ENCODE data around the gene ZNF783. TPM values are rescaled to one million over a fixed set of nuclear protein-coding genes. Genes with fewer than 3 reads are reported as not detected.

ZNF783 gene
- total and polyA plus RNA-seq, 3 donors from 2014 or later: 15.0 to 41.1 (median 30.5) TPM

DNA sequence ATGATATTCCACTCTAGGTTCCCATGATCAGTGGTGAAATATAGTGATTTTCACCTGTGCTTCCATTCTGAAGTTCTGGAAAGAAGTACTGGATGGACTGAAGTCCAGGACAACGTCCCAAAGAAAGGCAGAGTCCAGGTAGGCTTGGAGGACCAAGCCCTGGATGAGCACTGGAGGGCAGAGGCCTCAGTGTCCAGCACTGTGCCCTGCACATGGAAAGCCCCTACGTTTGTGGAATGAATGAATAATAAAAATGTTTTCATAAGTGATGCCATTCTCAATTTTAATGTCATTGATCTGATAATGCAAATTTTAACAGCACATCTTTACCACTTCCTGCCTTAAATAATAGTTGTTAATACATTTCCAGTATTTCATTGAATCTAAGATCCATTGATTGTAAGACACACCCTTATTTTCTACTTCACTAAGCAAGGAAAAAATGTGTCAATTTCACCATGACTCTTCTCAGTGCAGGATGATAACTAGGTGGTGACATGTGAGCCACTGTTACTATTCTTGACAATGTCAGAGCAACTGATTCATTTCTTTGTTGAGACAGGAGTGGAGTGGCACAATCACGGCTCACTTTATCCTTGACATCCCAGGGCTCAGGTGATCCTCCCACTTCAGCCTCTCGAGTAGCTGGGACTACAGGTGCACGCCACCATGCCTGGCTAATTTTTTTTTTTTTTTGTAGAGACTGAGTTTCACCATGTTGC lies 35.2 kb downstream of the ZNF783 start:
- Histone ChIP-seq H3K27me3 (no peaks in the 10 kb centered on the region), H3K36me3 (ENCODE audit: low read depth, missing control alignments) (no peaks in the 10 kb centered on the region), H3K4me1 (no peaks in the 10 kb centered on the region), H3K4me3 (no peak overlapping the region), H3K9me3 (no peaks in the 10 kb centered on the region), H3K27ac (no peak overlapping the region)
- no peak for DNase-seq
- WGBS, 2 donors: 80 to 85% methylated on average over 5 of the region's 5 CpGs
- no peak for TF ChIP-seq POLR2A (IDR thresholded peaks at IDR 0.05)
- TF ChIP-seq, protein P1, sequence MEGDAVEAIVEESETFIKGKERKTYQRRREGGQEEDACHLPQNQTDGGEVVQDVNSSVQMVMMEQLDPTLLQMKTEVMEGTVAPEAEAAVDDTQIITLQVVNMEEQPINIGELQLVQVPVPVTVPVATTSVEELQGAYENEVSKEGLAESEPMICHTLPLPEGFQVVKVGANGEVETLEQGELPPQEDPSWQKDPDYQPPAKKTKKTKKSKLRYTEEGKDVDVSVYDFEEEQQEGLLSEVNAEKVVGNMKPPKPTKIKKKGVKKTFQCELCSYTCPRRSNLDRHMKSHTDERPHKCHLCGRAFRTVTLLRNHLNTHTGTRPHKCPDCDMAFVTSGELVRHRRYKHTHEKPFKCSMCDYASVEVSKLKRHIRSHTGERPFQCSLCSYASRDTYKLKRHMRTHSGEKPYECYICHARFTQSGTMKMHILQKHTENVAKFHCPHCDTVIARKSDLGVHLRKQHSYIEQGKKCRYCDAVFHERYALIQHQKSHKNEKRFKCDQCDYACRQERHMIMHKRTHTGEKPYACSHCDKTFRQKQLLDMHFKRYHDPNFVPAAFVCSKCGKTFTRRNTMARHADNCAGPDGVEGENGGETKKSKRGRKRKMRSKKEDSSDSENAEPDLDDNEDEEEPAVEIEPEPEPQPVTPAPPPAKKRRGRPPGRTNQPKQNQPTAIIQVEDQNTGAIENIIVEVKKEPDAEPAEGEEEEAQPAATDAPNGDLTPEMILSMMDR (IDR thresholded peaks at IDR 0.05): no peak
- intact Hi-C loops (cut with DNase I; ENCODE audit: low total_unique reads): no loop called here

DNA sequence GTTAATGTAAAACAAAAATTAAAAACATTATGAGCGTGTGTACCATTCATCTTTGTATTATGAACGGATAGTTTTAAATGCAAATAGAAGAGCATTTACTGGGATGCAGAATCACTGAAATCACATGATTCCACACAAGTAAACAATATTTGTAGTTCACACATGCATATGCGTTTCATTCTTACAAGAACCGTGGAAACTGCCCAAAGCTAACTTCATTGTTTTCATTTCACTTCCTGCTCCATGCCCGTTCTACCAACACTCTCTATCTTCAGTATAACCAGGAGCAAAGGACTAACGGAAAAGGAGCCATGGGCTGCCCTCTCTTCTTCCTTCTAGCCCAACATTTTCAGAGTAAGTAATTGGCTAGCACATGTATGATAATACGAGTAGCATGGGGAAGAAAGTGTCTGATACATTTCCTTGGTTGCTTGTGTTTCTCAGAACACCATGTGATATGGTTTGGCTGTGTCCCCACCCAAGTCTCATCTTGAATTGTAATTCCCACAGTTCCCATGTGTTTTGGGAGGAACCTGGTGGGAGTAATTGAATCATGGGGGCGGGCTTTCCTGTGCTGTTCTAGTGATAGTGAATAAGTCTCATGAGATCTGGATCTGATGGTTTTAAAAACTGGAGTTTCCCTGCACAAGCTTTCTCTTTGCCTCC lies 38.8 kb downstream of the ZNF783 start:
- Histone ChIP-seq H3K9me3 (no peaks in the 10 kb centered on the region), H3K4me3 (no peak overlapping the region), H3K4me1 (no peaks in the 10 kb centered on the region), H3K27me3 (no peaks in the 10 kb centered on the region), H3K27ac (no peak overlapping the region), H3K36me3 (ENCODE audit: low read depth, missing control alignments) (no peaks in the 10 kb centered on the region)
- DNase-seq: no peak
- no peak for TF ChIP-seq POLR2A (IDR thresholded peaks at IDR 0.05)
- TF ChIP-seq, protein P1 (IDR thresholded peaks at IDR 0.05): no peak
- intact Hi-C loops (cut with DNase I; ENCODE audit: low total_unique reads): no loop called here
- WGBS, 2 donors: 80 to 82% methylated on average over 8 of the region's 8 CpGs

DNA sequence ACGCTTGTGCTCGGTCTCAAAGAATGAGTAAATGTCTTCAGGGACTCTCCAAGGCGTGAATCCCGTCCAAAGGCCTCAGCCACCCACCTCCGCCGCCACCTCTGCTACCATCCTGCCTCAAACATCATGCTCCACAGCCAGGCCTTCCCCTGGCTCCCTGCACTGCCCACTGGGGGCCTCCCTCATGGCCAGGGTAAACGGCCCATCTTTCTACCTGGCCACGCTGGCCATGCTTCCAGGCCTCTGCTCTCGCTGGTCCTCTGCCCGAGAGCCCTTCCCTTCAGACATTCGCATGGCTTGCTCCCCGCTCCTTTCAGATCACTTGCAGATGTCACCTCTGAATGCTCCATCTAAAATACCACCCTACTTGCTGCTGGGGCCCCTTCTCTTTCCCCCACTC lies 40.2 kb downstream of the ZNF783 start:
- 95% methylated on average over 12 of the region's 12 CpGs for WGBS, 2 donors
- Histone ChIP-seq H3K9me3 (no peaks in the 10 kb centered on the region), H3K27me3 (no peaks in the 10 kb centered on the region), H3K27ac (no peak overlapping the region), H3K36me3 (ENCODE audit: low read depth, missing control alignments) (no peaks in the 10 kb centered on the region), H3K4me1 (no peaks in the 10 kb centered on the region), H3K4me3 (no peak overlapping the region)
- intact Hi-C loops (cut with DNase I; ENCODE audit: low total_unique reads): no loop called here
- no peak for DNase-seq
- TF ChIP-seq, protein P1 (IDR thresholded peaks at IDR 0.05): no peak
- no peak for TF ChIP-seq POLR2A (IDR thresholded peaks at IDR 0.05)

DNA sequence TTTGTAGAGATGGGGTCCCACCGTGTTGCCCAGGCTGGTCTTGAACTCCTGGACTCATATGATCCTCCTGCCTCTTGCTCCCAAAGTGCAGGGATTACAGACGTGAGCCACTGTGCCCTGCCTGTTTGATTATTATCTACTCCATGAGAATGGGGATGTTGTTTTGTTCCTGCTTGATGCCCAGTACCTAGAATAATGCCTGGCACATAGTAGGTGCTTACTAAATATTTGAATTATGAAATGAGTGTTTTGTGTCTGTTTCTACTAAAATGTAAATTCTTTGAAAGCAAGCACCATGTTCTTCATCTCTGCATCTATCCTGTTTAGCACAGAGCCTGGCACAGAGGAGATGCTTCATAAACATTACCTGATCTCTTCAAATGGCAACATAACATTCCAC lies 40.9 kb downstream of the ZNF783 start:
- Histone ChIP-seq H3K36me3 (ENCODE audit: low read depth, missing control alignments) (no peaks in the 10 kb centered on the region), H3K27ac (no peak overlapping the region), H3K4me3 (no peak overlapping the region), H3K27me3 (no peaks in the 10 kb centered on the region), H3K9me3 (no peaks in the 10 kb centered on the region), H3K4me1 (no peaks in the 10 kb centered on the region)
- intact Hi-C loops (cut with DNase I; ENCODE audit: low total_unique reads): no loop called here
- 79 to 90% methylated on average over 2 of the region's 2 CpGs for WGBS, 2 donors
- no peak for DNase-seq
- no peak for TF ChIP-seq POLR2A (IDR thresholded peaks at IDR 0.05)
- TF ChIP-seq, protein P1 (IDR thresholded peaks at IDR 0.05): no peak
